Stimulated activated CD4-positive, alpha-beta T cell treated with anti-CD3 and anti-CD28 coated beads, TNF-alpha, amount 100 ng/mL, for 48 hours (primary cell): ENCODE results near the gene TSC22D3.
"Not testable (repeated sequence)": the region's sequence is repeated elsewhere in the genome, so short reads cannot be mapped to it uniquely, and the experiment has no call there.

ENCODE experiments used
- DNase-seq, 3 donors: peaks; one replicate each; pipeline ENCODE4 v3.0.0-alpha.2; 2020; ENCODE audit warnings: low read depth in 3 of 3

TSC22D3 gene

GRCh38 chrX:107712231-107713202, 63.1 kb downstream of the TSC22D3 start:
- DNase-seq = no peak

GRCh38 chrX:107711521-107712181, 63.9 kb downstream of the TSC22D3 start:
- DNase-seq = no peak

- peak in 1 of 3 donors; percentile 33 for DNase-seq
These were observed 64.8 kb downstream of the TSC22D3 start for GRCh38 chrX:107710617-107711391.

- no peak for DNase-seq
These were observed 66.3 kb downstream of the TSC22D3 start for GRCh38 chrX:107709266-107709806.

GRCh38 chrX:107708762-107709161, 66.8 kb downstream of the TSC22D3 start:
- DNase-seq = no peak

GRCh38 chrX:107707866-107708265, 67.7 kb downstream of the TSC22D3 start:
- no peak for DNase-seq

GRCh38 chrX:107706309-107706708, 69.3 kb downstream of the TSC22D3 start:
- no peak for DNase-seq

- DNase-seq = no peak
These were observed 71.0 kb downstream of the TSC22D3 start for GRCh38 chrX:107704587-107704986.

- no peak for DNase-seq
These were observed 71.4 kb downstream of the TSC22D3 start for GRCh38 chrX:107704181-107704580.

- no peak for DNase-seq
These were observed 74.0 kb downstream of the TSC22D3 start for GRCh38 chrX:107701493-107702121.

GRCh38 chrX:107700790-107701189, 74.8 kb downstream of the TSC22D3 start:
- DNase-seq = no peak

- no peak for DNase-seq
These were observed 75.2 kb downstream of the TSC22D3 start for GRCh38 chrX:107700317-107700774.

- no peak for DNase-seq
These were observed 76.0 kb downstream of the TSC22D3 start for GRCh38 chrX:107699616-107700015.

- DNase-seq = no peak
These were observed 84.6 kb downstream of the TSC22D3 start for GRCh38 chrX:107691024-107691448.

- DNase-seq = no peak
These were observed 88.1 kb downstream of the TSC22D3 start for GRCh38 chrX:107687445-107687844.

GRCh38 chrX:107686792-107687191, 88.8 kb downstream of the TSC22D3 start:
- no peak for DNase-seq

GRCh38 chrX:107686026-107686425, 89.6 kb downstream of the TSC22D3 start:
- DNase-seq = no peak

GRCh38 chrX:107685586-107685985, 90.0 kb downstream of the TSC22D3 start:
- DNase-seq = not testable (repeated sequence)

- DNase-seq = no peak
These were observed 90.6 kb downstream of the TSC22D3 start for GRCh38 chrX:107684956-107685385.

- DNase-seq = no peak
These were observed 91.7 kb downstream of the TSC22D3 start for GRCh38 chrX:107683931-107684330.
